ENCODE data around the gene ALG12. TPM values are rescaled to one million over a fixed set of nuclear protein-coding genes. Genes with fewer than 3 reads are reported as not detected.

ALG12 gene
- total RNA-seq (2013) = 9.9 TPM
- polyA plus RNA-seq = 1 to 10 TPM; 7.2 to 9.5 (median 9.0) TPM
- 12.5 and 12.8 TPM in 2 replicates for polyA minus RNA-seq
- total RNA-seq = 2.8 to 12.7 (median 10.7) reads per million in 11 experiments

DNA sequence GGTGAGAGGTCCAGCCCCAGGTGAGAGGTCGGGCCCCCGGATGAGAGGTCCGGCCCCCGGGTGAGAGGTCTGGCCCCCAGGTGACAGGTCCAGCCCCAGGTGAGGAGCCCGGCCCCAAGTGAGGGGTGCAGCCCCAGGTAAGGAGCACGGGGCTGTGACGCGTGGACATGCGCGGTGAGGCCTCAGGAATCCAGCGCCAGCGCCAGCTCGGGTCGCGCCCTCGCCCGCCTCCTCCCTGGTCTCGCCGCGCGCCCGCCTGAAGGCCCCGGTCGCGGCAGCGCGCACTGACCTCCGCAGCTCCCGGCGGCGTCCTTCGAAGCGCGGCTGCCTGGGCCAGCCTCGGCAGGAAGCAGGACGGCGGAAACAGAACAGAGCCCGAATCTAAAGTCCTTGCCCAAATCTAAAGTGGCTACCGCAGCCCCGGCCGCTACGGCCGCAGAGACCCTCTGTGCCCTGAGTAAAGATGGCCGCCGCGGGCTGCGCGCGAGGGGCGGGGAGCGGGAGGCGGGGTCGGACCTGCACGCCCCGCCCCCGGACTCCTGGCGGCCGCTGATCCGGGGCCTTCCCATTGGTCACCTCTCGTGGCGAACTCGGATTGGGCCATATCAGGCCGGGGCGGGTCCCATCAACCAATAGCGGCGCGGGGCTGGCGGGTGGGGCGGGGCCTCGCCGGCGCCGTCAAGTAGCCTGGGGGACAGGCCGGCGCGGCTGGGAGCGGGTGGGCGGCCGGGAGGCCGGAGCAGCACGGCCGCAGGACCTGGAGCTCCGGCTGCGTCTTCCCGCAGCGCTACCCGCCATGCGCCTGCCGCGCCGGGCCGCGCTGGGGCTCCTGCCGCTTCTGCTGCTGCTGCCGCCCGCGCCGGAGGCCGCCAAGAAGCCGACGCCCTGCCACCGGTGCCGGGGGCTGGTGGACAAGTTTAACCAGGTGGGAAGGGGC is at the start of gene ALG12, which contains the start of gene CRELD2:
ALG12 (minus strand) TSS at position 465 of the 937 bp plus-strand sequence. CDS start 4,673 bp downstream, outside the sequence.
CRELD2 (plus strand) TSS at position 661 of the 937 bp plus-strand sequence; CDS start at position 797, 136 bp downstream.
- no peaks in the 10 kb centered on the region for H3K9me3 Mint-ChIP-seq
- Histone ChIP-seq H3K4me3 (replicated peaks in 1 of 3; ENCODE audit: low read depth in 2 of 3, low read length in 3 of 3) (peak within 1 kb of the TSS; percentile 83 to 87 (median 85)), H3K4me1 (ENCODE audit: control insufficient read depth in 1 of 2, insufficient read depth in 2 of 2, low read length in 2 of 2) (peaks cover 20 to 23% of the 10 kb centered on the region in 2 donors), H3K27ac (ENCODE audit: low read depth in 1 of 2, low read length in 2 of 2) (peak within 1 kb of the TSS; percentile 75 to 88), H3K9me3 (replicated peaks in 1 of 2; ENCODE audit: control insufficient read depth in 1 of 2, insufficient read depth in 1 of 2, low read length in 2 of 2) (no peaks in the 10 kb centered on the region), H2AFZ (ENCODE audit: insufficient read depth, low read depth, low read length, poor library complexity, severe bottlenecking) (peak within 1 kb of the TSS; percentile 80), H3K36me3 (replicated peaks in 1 of 2; ENCODE audit: control insufficient read depth in 1 of 2, insufficient read depth in 2 of 2, low read length in 2 of 2) (peaks cover 7 to 26% of the 10 kb centered on the region in 2 donors), H4K20me1 (ENCODE audit: insufficient read depth, low read length) (no peaks in the 10 kb centered on the region), H3K4me2 (replicated peaks; ENCODE audit: extremely low read depth, low read length, poor library complexity, severe bottlenecking) (peak within 1 kb of the TSS; percentile 93), H3K27me3 (ENCODE audit: control insufficient read depth in 2 of 2, insufficient read depth in 2 of 2, low read length in 2 of 2) (no peaks in the 10 kb centered on the region), H3K9ac (ENCODE audit: insufficient read depth, low read length, poor library complexity, severe bottlenecking) (peak within 1 kb of the TSS; percentile 91), H3K79me2 (ENCODE audit: insufficient read depth, low read length) (peaks cover 21% of the 10 kb centered on the region)
- peak within 1 kb of the TSS; percentile 79 to 88 for H3K4me3 Mint-ChIP-seq
- H3K27me3 Mint-ChIP-seq (ENCODE audit: low read depth in 3 of 3) = peaks cover 0 to 2% (median 0%) of the 10 kb centered on the region in 3 donors
- peaks cover 23% of the 10 kb centered on the region for H3K4me1 Mint-ChIP-seq
- intact Hi-C loops (cut with micrococcal nuclease) = loop anchor here in 1 of 2 donors (2.0 kb wide), 1 partner anchor 69 kb away; no protein-coding TSS in a partner anchor
- under 1% methylated on average over 101 of the region's 103 CpGs for WGBS (ENCODE audit: insufficient coverage)
- TF ChIP-seq, protein P1, sequence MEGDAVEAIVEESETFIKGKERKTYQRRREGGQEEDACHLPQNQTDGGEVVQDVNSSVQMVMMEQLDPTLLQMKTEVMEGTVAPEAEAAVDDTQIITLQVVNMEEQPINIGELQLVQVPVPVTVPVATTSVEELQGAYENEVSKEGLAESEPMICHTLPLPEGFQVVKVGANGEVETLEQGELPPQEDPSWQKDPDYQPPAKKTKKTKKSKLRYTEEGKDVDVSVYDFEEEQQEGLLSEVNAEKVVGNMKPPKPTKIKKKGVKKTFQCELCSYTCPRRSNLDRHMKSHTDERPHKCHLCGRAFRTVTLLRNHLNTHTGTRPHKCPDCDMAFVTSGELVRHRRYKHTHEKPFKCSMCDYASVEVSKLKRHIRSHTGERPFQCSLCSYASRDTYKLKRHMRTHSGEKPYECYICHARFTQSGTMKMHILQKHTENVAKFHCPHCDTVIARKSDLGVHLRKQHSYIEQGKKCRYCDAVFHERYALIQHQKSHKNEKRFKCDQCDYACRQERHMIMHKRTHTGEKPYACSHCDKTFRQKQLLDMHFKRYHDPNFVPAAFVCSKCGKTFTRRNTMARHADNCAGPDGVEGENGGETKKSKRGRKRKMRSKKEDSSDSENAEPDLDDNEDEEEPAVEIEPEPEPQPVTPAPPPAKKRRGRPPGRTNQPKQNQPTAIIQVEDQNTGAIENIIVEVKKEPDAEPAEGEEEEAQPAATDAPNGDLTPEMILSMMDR (IDR thresholded peaks at IDR 0.05) = no peak
- H3K36me3 Mint-ChIP-seq = peaks cover 26 to 34% of the 10 kb centered on the region in 2 donors
- peak; percentile 95 to 96 (median 95) for DNase-seq
- peak within 1 kb of the TSS; percentile 79 to 95 (median 88) for H3K27ac Mint-ChIP-seq

DNA sequence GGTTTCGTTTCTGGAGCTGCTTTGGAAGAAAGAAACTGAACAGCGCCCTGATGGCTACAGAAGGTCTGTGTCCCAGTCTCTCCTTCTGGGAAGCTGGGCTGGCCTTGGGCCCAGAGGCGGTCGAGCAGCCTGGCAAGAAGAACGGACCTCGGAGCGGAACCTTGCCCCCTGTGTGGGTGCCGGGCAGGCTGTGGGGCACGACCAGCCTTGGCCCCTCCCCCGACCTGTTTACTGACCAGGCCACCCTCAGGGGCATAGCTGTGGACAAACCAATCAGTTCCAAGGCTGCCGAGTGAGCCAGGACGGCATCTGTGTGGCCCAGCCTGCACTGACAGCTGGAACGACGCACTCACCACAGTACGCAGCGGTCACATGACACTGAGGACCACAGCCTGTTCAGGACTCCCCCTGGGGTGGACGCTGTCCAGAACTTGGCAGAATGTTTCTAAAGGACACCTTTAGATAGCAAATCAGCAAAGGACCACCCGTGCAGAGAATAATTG is 49.5 kb upstream of the ALG12 start:
- intact Hi-C loops (cut with micrococcal nuclease) = loop anchor here in 1 of 2 donors (10.0 kb wide), 1 partner anchor 337 kb away; the partner anchor contains the start of gene PLXNB2
- no peak overlapping the region for H2AFZ ChIP-seq (ENCODE audit: insufficient read depth, low read depth, low read length, poor library complexity, severe bottlenecking)

More for the DNA sequence above, 49.5 kb upstream of the ALG12 start:
- peak overlapping the region; percentile 88 for H3K4me2 ChIP-seq (replicated peaks; ENCODE audit: extremely low read depth, low read length, poor library complexity, severe bottlenecking)
- H3K79me2 ChIP-seq (ENCODE audit: insufficient read depth, low read length) = peaks cover 24% of the 10 kb centered on the region
- peak overlapping the region; percentile 67 for H3K9ac ChIP-seq (ENCODE audit: insufficient read depth, low read length, poor library complexity, severe bottlenecking)
- H3K9me3 ChIP-seq (replicated peaks in 1 of 2; ENCODE audit: control insufficient read depth in 1 of 2, insufficient read depth in 1 of 2, low read length in 2 of 2) = no peaks in the 10 kb centered on the region
- H3K27ac Mint-ChIP-seq = peak overlapping the region; percentile 91 to 94 (median 93)
- H3K9me3 Mint-ChIP-seq = no peaks in the 10 kb centered on the region
- peaks cover 64% of the 10 kb centered on the region for H3K4me1 Mint-ChIP-seq
- H3K27ac ChIP-seq (ENCODE audit: low read depth in 1 of 2, low read length in 2 of 2) = peak overlapping the region; percentile 91 to 92
- TF ChIP-seq, protein P1 (IDR thresholded peaks at IDR 0.05) = no peak
- peak in 1 of 3 donors; percentile 37 for DNase-seq
- WGBS (ENCODE audit: insufficient coverage) = 59% methylated on average over 18 of the region's 18 CpGs
- peaks cover 79 to 91% of the 10 kb centered on the region in 2 donors for H3K4me1 ChIP-seq (ENCODE audit: control insufficient read depth in 1 of 2, insufficient read depth in 2 of 2, low read length in 2 of 2)
- peaks cover 0 to 5% (median 0%) of the 10 kb centered on the region in 3 donors for H3K27me3 Mint-ChIP-seq (ENCODE audit: low read depth in 3 of 3)
- H3K4me3 Mint-ChIP-seq = peak overlapping the region; percentile 78 to 81
- peak overlapping the region in 1 of 3 experiments; percentile 69 for H3K4me3 ChIP-seq (replicated peaks in 1 of 3; ENCODE audit: low read depth in 2 of 3, low read length in 3 of 3)
- peaks cover 0 to 10% of the 10 kb centered on the region in 2 donors for H3K27me3 ChIP-seq (ENCODE audit: control insufficient read depth in 2 of 2, insufficient read depth in 2 of 2, low read length in 2 of 2)
- peaks cover 21 to 24% of the 10 kb centered on the region in 2 donors for H3K36me3 Mint-ChIP-seq
- peaks cover 23 to 24% of the 10 kb centered on the region in 2 donors for H3K36me3 ChIP-seq (replicated peaks in 1 of 2; ENCODE audit: control insufficient read depth in 1 of 2, insufficient read depth in 2 of 2, low read length in 2 of 2)
- H4K20me1 ChIP-seq (ENCODE audit: insufficient read depth, low read length) = peaks cover 57% of the 10 kb centered on the region

Data from CD14-positive monocyte (primary cell).